ENCODE measurements around the gene RASL11A. TPM values are rescaled to one million over a fixed set of nuclear protein-coding genes. Genes with fewer than 3 reads are reported as not detected.

Gene RASL11A
- total and polyA plus RNA-seq, 2 of the 8 experiments (the other 6 are each of a cell fraction or from before 2014, with no cell fraction given): 2.9 to 6.8 TPM

DNA sequence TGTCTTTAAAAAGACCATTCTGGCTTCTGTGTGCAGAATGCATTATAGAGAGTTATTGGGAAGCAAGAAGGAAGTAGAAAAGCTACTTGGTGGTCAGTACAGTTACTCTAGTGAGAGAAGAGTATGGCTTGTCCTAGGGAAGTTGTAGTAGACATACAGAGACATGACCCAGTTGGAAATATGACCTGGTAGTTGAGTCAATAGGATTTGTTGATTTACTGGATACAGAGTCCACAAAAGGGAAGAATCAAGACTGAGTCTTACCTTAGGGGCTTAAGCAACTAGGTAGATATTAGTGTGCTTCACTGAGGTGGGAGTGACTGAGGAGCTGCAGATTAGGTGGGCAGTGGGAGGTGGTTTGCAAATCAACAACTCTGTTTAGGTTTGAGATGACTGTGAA, 48.8 kb downstream of the RASL11A start:
- POLR2A ChIA-PET (ENCODE audit: partially characterized antibody): no interaction called here
- no peak for FAIRE-seq

More for the DNA sequence above, 48.8 kb downstream of the RASL11A start:
- Histone ChIP-seq H3K4ac (replicated peaks; ENCODE audit: insufficient read length, low read depth, low read length) (no peak overlapping the region), H3K36me3 (ENCODE audit: control insufficient read depth in 2 of 4, insufficient read depth in 4 of 4, low read length in 3 of 4) (no peaks in the 10 kb centered on the region), H3K23ac (ENCODE audit: insufficient read length) (no peak overlapping the region), H3K79me2 (ENCODE audit: control insufficient read depth in 1 of 2, insufficient read depth in 2 of 2, low read length in 2 of 2) (no peaks in the 10 kb centered on the region), H3K56ac (replicated peaks; ENCODE audit: insufficient read length, low read depth, low read length) (no peak overlapping the region), H3K14ac (ENCODE audit: insufficient read length) (no peak overlapping the region), H2BK120ac (replicated peaks; ENCODE audit: low read depth, low read length) (no peak overlapping the region), H2AK5ac (ENCODE audit: low read depth, low read length) (no peak overlapping the region), H3K4me2 (ENCODE audit: insufficient read depth in 1 of 2, low read depth in 2 of 2, low read length in 2 of 2) (no peak overlapping the region), H2BK5ac (ENCODE audit: low read depth, low read length) (no peak overlapping the region), H3K4me3 (ENCODE audit: extremely low read depth in 1 of 4, insufficient read depth in 2 of 4, low read depth in 3 of 4, low read length in 4 of 4) (no peak overlapping the region), H2AFZ (ENCODE audit: low read length) (no peak overlapping the region), H2BK12ac (ENCODE audit: low read depth, low read length) (no peak overlapping the region), H4K20me1 (replicated peaks in 1 of 2; ENCODE audit: control insufficient read depth in 1 of 2, insufficient read depth in 2 of 2, low read length in 2 of 2) (no peaks in the 10 kb centered on the region), H3K4me1 (replicated peaks in 1 of 4; ENCODE audit: control insufficient read depth in 3 of 4, insufficient read depth in 4 of 4, low read length in 3 of 4) (no peaks in the 10 kb centered on the region), H3K27me3 (replicated peaks in 1 of 4; ENCODE audit: control insufficient read depth in 3 of 4, extremely low read depth in 1 of 4, insufficient read depth in 3 of 4, low read length in 3 of 4) (no peaks in the 10 kb centered on the region), H3K79me1 (ENCODE audit: low read depth, low read length) (no peaks in the 10 kb centered on the region), H3K27ac (ENCODE audit: low read depth, low read length) (no peak overlapping the region), H2BK20ac (ENCODE audit: low read length) (no peak overlapping the region), H3K18ac (ENCODE audit: extremely low read depth, low read length) (no peak overlapping the region), H3K9ac (replicated peaks in 1 of 4; ENCODE audit: extremely low read depth in 1 of 4, low read depth in 3 of 4, low read length in 3 of 4) (no peak overlapping the region), H3K9me3 (ENCODE audit: insufficient read depth in 2 of 2, low read depth in 1 of 2, low read length in 1 of 2) (peaks cover 0 to 5% of the 10 kb centered on the region in 2 experiments; a peak in 2 of 4 replicates), H4K91ac (replicated peaks; ENCODE audit: insufficient read length, low read length) (no peak overlapping the region), H4K5ac (ENCODE audit: insufficient read length, low read depth, low read length) (no peak overlapping the region), H3K23me2 (ENCODE audit: low read depth, low read length) (no peaks in the 10 kb centered on the region; the same call in 1 of the 2 replicates), H4K8ac (ENCODE audit: extremely low read depth, insufficient read depth, low read length) (no peak overlapping the region), H2BK15ac (ENCODE audit: low read length) (no peak overlapping the region)
- CTCF ChIA-PET (ENCODE audit: partially characterized antibody): interaction anchor here (1.1 to 1.8 kb wide), 5 partner anchors 9 to 49 kb away, joined by 3 to 8 read pairs (median 4); partner anchors contain the start of gene RASL11A
- DNase-seq (ENCODE audit: low read depth in 1 of 2, low spot score in 2 of 2): no peak
- TF ChIP-seq MAFK (IDR thresholded peaks at IDR 0.05; ENCODE audit: low read depth, low read length): no peak
- no peak for TF ChIP-seq NRF1 (IDR thresholded peaks at IDR 0.05; ENCODE audit: low read depth, low read length)
- no peak for TF ChIP-seq SUZ12 (IDR thresholded peaks at IDR 0.05; ENCODE audit: low read length)
- TF ChIP-seq BACH1 (IDR thresholded peaks at IDR 0.05; ENCODE audit: low read length): no peak
- TF ChIP-seq RXRA (IDR thresholded peaks at IDR 0.05; ENCODE audit: insufficient read depth, low read depth, low read length): no peak
- no peak for TF ChIP-seq SP1 (IDR thresholded peaks at IDR 0.05; ENCODE audit: low read depth, low read length)
- TF ChIP-seq JUND (IDR thresholded peaks at IDR 0.05; ENCODE audit: low read length): no peak
- TF ChIP-seq CTBP2 (IDR thresholded peaks at IDR 0.05; ENCODE audit: borderline replicate concordance, insufficient read depth, insufficient read length, low read length): no peak
- no peak for TF ChIP-seq RAD21 (IDR thresholded peaks at IDR 0.05 in 1 of 2, conservative IDR thresholded peaks at IDR 0.05 in 1 of 2; ENCODE audit: low read depth in 2 of 2, low read length in 2 of 2)
- TF ChIP-seq BCL11A (IDR thresholded peaks at IDR 0.05; ENCODE audit: low read depth in 2 of 2, low read length in 2 of 2): no peak
- TF ChIP-seq SIN3A (conservative IDR thresholded peaks at IDR 0.05 in 1 of 2, IDR thresholded peaks at IDR 0.05 in 1 of 2; ENCODE audit: low read depth in 1 of 2, low read length in 2 of 2): no peak
- no peak for TF ChIP-seq YY1 (IDR thresholded peaks at IDR 0.05; ENCODE audit: low read depth, low read length)

All from H1 (cell line).